GM23248 (cell line): ENCODE data around the gene VAPA. TPM values are rescaled to one million over a fixed set of nuclear protein-coding genes. Genes with fewer than 3 reads are reported as not detected.

Source experiments
- DNase-seq: peaks from one replicate; pipeline ENCODE4 v3.0.0-alpha.2; 2015
- H2AFZ ChIP-seq: fragments of 200-600 bp; sonication (generic); 2 replicates; pipeline ENCODE4 v1.6.1; 2016; ENCODE audit warnings: antibody characterized with exemption
- H3F3A ChIP-seq: fragments of 200-600 bp; sonication (generic); 2 replicates; pipeline ENCODE4 v1.6.1; 2016; ENCODE audit warnings: mild to moderate bottlenecking, antibody characterized with exemption, mixed run types; ENCODE audit not compliant: insufficient read depth
- H3K27ac ChIP-seq: fragments of 200-600 bp; sonication (generic); 2 replicates; pipeline ENCODE4 v1.5.1; 2016; ENCODE audit warnings: mild to moderate bottlenecking
- H3K27me3 ChIP-seq: fragments of 200-600 bp; sonication (generic); replicated peaks from 2 replicates; pipeline ENCODE4 v1.6.1; 2016; ENCODE audit warnings: mild to moderate bottlenecking; ENCODE audit not compliant: insufficient read depth
- H3K36me3 ChIP-seq: fragments of 200-600 bp; sonication (generic); 2 replicates; pipeline ENCODE4 v1.6.1; 2016; ENCODE audit warnings: low read depth, mild to moderate bottlenecking
- H3K4me1 ChIP-seq: fragments of 200-600 bp; sonication (generic); 2 replicates; pipeline ENCODE4 v1.6.1; 2016; ENCODE audit warnings: mild to moderate bottlenecking; ENCODE audit not compliant: insufficient read depth
- H3K4me2 ChIP-seq: fragments of 200-600 bp; sonication (generic); one replicate; pipeline ENCODE4 v1.6.1; 2016; ENCODE audit warnings: mild to moderate bottlenecking; ENCODE audit not compliant: unreplicated experiment
- H3K4me3 ChIP-seq: fragments of 200-600 bp; sonication (generic); 2 replicates; pipeline ENCODE4 v1.5.1; 2016; ENCODE audit warnings: mild to moderate bottlenecking
- H3K79me2 ChIP-seq: fragments of 200-600 bp; sonication (generic); 2 replicates; pipeline ENCODE4 v1.6.1; 2016; ENCODE audit warnings: mild to moderate bottlenecking; ENCODE audit not compliant: insufficient read depth
- H3K9ac ChIP-seq: fragments of 200-600 bp; sonication (generic); 2 replicates; pipeline ENCODE4 v1.6.1; 2016; ENCODE audit warnings: mild to moderate bottlenecking
- H3K9me2 ChIP-seq: fragments of 200-600 bp; sonication (generic); 2 replicates; pipeline ENCODE4 v1.6.1; 2016; ENCODE audit warnings: mixed run types, mild to moderate bottlenecking, moderate library complexity; ENCODE audit not compliant: insufficient read depth
- H3K9me3 ChIP-seq: fragments of 200-600 bp; sonication (generic); one replicate; pipeline ENCODE4 v1.6.1; 2017; ENCODE audit warnings: low read depth
- H4K20me1 ChIP-seq: fragments of 200-600 bp; sonication (generic); 2 replicates; pipeline ENCODE4 v1.6.0; 2016; ENCODE audit not compliant: insufficient read depth
- EZH2 ChIP-seq: fragments of 200-600 bp; sonication (generic); IDR thresholded peaks from 2 replicates; pipeline ENCODE4 v1.6.1; 2018; ENCODE audit warnings: antibody characterized with exemption, mild to moderate bottlenecking; ENCODE audit not compliant: insufficient read depth, poor library complexity, severe bottlenecking
- EZH2phosphoT487 ChIP-seq: fragments of 200-600 bp; sonication (generic); IDR thresholded peaks from 2 replicates; pipeline ENCODE4 v1.6.1; 2018; ENCODE audit warnings: antibody characterized with exemption, moderate library complexity, mild to moderate bottlenecking, low read depth; ENCODE audit not compliant: insufficient read depth
- WGBS, 2 experiments: methylation state at CpG; one replicate each; pipeline ENCODE4 v1.1.6; 2015 to 2017; ENCODE audit warnings: low lambda C conversion rate in 2 of 2, low coverage in 1 of 2; ENCODE audit errors: missing lambda C conversion rate in 2 of 2; 5-methylcytosine and 5-hydroxymethylcytosine counted together
- in situ Hi-C: fragments of 300-500 bp; cut with MboI; formaldehyde crosslinking; loops from 2 replicates; pipeline ENCODE4 v1.15.0; 2020
- polyA plus RNA-seq: library from polyadenylated mRNA; unstranded; fragments of >200 nt; fragmentation: Nextera tagmentation; extraction: Ambion mirVana; gene quantifications from 2 replicates; pipeline ENCODE4 v1.2.1, GENCODE V29; 2016
- small RNA-seq: library from RNA; depleted of rRNA; stranded (forward); fragments of <200 nt; gene quantifications from one replicate; pipeline ENCODE3, GENCODE V24; 2014; ENCODE audit warnings: low read depth, low replicate concordance
- total RNA-seq: library from RNA; depleted of rRNA; stranded (reverse); fragments of >200 nt; shearing (Covaris generic); gene quantifications from 2 replicates; pipeline ENCODE4 v1.2.3, GENCODE V29; 2014; rRNA removed

The VAPA gene
- total and polyA plus RNA-seq, 2 experiments from 2014 or later = 277 to 290 TPM

DNA sequence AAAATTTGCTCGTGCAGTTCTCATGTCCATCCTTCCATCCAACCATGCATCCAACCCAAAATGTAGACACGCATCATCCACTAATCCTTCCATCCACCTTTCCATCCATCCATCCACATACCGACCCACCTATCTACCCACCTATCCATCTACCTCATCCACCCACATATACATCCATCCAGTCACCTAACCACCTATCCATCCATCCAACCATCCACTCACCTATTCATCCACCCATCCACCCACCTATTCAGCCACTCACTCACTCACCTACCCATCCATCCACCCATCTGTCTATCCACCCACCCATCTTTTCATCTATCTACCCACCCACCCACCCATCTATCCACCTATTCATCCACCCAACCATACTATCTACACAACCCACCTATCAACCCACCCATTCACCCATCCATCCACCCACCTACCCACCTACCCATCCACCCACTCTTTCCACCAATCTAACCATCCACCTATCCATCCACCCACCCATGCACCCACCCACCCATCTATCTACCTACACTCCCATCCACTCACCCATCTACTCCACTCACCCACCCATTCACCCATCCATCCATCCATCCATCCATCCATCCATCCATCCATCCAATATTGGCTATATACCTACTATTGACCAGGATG, 94.3 kb downstream of the VAPA start:
- no peak for TF ChIP-seq EZH2
- no peak for TF ChIP-seq EZH2phosphoT487
- Histone ChIP-seq H3K27me3 (no peaks in the 10 kb centered on the region), H4K20me1 (no peaks in the 10 kb centered on the region), H3K4me2 (no peak overlapping the region), H3K27ac (no peak overlapping the region), H3K9ac (no peak overlapping the region), H3K9me3 (no peaks in the 10 kb centered on the region), H3K36me3 (no peaks in the 10 kb centered on the region), H3K4me3 (no peak overlapping the region), H3K4me1 (peaks cover 13% of the 10 kb centered on the region), H3F3A (peaks cover 10% of the 10 kb centered on the region; the same call in 1 of the 2 replicates), H3K79me2 (no peaks in the 10 kb centered on the region), H3K9me2 (no peaks in the 10 kb centered on the region), H2AFZ (no peak overlapping the region)
- in situ Hi-C loops = no loop called here
- no peak for DNase-seq
- 92 to 93% methylated on average over 3 of the region's 3 CpGs for WGBS, 2 experiments

Small RNAs within 50 kb of the gene (small RNA-seq; reads per million reads assigned to genes)
- 0.19 reads per million for gene RNA5SP450

Other genes starting within 250 kb of the VAPA start
- 40.5 and 49.2 TPM in 2 replicates for gene RAB31, start 205.7 kb upstream of the VAPA start, total RNA-seq
- gene RAB31, start 205.7 kb upstream of the VAPA start, polyA plus RNA-seq = 144 and 162 TPM in 2 replicates
- not detected in 2 replicates for gene TXNDC2, start 28.0 kb upstream of the VAPA start, total RNA-seq
- not detected in 2 replicates for gene TXNDC2, start 28.0 kb upstream of the VAPA start, polyA plus RNA-seq